Brain pericyte (primary cell): ENCODE results near the gene TNS4.
A peak's percentile ranks its signal among the peaks of the same experiment; 100 is the strongest.

ENCODE experiments used
- DNase-seq: peaks from one replicate; pipeline ENCODE4 v3.0.0-alpha.2; 2012; ENCODE audit warnings: low read depth, low spot score

The TNS4 gene

DNA sequence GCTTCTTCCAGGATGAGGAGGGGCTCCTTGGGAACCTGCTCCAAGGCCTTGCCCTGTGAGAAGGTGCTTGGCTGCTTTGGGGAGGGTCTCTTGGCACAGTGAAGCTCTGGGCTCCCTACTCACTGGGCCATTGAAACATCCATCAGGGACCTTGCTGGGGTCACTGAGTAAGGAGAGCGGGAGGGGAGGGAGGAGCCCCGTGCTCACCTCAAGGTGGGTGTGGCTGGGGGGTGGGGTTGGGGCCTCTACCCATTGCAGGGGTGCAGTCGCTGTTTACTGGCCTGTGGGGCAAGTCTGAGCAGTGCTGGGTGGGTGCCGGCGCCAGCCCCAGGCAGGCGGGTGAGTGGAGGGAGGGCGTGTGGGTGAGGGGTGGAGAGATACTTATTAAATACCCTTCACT, 9.9 kb downstream of the TNS4 start:
- no peak for DNase-seq

DNA sequence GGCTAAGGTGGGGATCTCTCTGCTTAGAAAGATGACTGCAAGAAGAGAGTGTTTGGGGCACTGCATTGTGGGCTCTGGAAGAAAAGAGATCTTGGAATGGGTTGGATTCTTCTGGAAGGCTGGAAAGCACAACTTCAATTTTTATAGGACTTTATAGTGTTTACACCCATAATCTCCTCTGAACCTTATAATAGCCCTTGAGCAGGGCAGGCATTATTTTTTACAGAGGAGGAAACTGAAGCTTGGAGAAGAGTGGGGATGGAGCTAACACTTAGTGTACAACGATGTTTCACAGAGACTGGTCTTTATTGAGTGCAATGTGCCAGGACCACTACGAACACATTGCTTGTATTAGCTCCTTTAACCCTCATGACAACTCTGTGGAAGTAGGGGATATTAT, 10.4 kb downstream of the TNS4 start:
- no peak for DNase-seq

DNA sequence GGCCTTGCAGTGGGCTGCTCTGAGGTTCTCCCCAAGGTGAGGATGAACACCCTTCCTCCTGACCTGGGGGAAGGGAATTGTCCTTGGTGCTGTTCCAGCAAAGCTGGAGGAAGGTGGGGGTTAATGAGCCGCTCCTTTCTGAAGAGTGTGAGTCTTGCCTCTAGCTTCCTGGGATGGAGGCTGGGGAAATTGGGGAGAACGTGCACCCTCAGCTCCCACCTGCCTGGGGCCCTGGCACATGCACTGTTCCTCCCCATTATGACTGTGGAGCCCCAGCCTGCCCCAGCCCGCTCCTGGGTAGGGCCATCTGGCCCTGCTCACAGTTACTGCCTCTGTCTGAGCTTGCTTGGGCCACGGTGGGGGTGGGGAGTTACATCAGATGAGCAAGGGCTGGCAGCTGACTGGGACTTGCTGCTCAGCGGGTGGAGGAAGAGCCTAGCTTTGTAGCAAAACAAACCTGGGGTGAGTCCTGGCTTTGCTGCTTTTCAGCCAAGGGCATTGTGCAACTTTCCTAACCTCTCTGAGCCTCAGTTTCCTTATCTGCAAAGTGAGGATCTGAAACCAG, 11.1 kb downstream of the TNS4 start:
- DNase-seq, result no peak

DNA sequence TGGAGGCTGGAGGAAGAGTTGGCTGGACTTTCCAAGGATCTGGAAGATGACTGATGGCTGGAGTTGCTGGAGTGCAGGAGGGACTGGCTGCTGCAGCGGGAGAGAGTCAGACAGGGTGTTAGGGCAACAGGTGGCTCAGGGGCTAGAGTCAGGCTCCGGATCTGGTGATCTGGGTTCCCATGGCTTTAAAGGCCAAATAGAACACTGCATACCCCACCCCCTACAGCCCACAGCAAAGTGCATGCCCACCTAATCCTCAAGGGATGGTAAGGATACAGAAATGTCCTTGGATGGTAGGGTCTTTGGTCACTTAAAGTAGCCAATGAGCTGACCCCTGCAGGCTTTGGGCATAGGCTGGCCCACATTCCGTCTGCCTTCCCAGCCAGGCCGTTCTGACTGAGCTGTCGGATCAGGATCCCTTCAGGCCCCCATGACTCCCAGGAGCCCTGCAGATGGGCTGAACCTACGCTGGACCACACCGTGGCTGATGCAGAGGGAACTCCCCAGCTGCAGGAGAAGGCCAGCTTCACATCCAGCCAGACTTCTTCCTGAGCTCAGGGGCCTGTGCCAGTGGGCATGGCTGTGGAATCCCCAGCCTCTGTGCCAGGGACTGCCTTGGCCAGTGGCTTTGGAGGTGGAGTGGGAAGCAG, 13.9 kb downstream of the TNS4 start:
- DNase-seq, result no peak

DNA sequence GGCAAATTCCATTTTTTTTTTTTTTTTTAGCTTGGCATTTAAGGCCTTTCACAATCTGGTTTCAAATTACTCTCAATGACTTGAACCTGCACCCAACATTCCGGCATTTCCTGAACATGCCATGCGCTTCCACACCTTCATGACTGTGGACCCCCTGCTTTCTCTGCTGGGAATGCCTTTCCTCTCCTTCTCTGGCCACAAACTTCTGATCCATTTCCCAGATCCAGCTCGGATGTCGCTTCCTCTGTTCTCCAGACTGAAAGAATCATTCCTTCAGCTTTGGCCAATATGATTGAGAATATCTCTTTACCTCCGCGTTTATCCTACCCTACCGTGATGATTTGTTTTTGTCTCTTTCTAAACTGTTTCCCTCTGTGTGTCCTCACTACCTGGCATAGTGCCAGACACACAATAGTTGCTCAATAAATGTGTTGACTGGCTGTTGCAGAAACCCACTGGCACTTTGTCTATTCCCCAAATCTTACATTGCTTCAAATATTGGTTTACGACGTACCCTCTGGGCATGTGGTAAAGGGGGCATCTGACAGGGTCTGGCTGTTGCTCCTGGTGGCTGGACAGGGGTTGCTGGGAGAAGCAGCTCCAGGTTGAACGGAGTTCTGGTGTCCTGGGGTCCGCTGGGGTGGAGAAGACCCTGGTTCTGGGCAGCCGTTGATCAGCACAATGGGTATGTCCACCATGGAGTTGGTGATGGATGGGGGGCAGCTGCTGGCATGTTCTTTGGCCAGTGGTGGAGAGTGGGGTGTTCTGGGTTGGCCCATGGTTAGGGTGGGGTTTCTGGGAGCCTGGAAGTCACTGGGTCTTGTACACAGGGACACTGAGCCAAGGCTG, 14.7 kb downstream of the TNS4 start:
- DNase-seq, result no peak

DNA sequence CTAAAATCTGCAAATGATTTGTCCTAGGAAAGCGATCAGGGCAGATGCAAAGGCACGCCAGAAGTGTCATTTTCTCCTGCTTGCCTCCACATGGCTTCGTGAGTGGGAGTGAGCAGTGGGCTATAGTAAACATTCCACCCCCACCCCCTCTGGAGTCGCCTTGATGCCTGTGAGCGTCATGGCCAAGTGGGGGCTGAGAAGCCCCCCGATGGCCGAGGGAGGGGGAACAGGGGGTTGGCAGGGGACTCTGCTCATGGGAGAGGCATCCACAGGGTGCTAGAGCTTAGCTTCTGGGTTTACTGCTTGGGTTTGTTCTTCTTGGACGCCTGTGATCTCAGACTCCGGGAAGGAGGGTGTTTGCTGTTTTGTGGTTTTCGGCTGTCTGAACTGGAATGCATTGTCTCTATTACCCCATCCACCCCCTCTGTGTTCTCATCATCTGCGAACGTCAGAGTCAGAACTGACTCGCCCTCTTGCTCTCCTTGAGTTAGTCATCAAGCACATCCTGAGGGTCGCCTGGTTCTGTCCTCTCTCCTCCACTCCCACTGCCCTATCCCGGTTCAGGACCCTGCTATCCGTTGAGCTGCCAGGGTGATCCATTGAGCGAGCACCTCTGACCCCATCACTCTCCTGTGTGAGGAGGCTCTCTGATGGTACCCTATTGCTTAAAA, 15.4 kb downstream of the TNS4 start:
- peak; percentile 98 for DNase-seq

DNA sequence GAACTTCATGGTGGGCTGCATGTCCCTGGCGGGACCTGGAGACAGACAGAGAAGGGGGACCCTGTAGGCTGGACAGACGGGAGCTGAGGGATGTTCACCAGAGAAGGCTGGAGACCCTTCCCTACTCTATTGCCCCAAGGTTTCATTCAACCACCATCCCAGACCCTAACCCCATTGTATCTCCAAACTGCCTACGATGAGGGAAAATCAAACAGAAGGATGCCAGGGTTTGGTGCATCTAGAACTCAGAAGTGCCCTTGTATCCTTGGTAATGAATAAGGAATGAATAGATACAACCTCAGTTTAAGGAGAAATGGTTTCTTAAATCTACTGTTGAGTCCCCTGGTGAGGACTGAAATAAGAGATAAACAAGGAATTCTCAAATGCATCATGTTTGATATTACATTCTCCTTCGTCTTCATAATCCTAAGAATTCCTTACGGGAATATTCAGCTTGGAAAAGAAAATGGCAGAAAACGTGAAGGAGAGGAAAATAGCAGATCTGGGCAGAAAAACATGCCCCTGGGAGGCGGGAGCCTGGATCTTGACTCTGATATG, 16.4 kb downstream of the TNS4 start:
- DNase-seq, result no peak

DNA sequence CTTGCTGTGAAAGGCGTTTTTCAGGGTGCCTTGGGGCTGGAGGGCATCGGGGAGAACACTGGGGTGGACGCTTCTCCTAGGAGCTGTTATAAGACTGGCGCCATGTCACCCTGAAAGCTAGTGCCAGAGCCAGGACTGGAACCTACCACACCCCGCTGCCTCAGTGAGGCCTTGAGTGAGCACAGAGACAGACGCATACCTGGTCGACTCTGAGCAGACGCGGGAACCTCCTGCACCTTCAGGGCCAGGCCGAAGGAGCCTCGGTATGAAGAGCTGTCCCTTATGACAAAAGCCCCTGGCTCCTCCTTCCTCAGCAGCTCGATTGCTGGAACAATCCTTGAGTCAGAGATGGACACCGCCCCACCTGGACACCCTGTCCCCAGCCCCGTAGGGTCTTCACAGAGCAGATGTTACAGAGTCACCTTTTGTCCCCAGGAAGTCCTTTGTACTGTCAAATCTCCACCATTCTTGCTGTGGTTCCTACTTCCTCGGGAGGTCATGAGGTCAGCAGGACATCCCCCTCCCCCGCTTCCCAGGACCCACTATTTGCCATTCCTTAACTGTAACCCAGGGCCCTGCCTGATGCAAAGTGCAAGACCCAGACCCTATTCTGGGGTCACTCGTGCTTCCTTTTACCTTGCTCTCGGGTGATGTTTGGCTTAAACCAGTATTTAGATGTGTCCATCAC, 17.0 kb downstream of the TNS4 start:
- no peak for DNase-seq

DNA sequence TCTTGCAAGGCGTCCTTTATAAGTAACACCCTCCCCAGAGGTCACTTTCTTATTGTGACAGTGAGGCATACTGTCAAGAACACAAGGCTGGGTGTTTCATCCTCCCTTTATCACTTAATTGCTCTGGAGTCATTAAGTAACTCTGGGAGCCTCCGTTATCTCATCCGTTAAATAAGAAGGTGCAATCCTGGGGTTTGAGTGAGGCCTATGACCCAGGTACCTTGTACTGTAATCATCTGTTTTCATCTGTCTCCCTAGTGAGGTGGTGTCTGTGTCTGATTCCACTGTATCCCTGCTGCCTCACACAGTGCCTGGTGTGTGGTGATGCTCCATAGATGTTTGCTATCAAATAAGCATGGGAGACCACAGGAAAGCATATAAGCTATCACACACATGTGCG, 17.7 kb downstream of the TNS4 start:
- no peak for DNase-seq

DNA sequence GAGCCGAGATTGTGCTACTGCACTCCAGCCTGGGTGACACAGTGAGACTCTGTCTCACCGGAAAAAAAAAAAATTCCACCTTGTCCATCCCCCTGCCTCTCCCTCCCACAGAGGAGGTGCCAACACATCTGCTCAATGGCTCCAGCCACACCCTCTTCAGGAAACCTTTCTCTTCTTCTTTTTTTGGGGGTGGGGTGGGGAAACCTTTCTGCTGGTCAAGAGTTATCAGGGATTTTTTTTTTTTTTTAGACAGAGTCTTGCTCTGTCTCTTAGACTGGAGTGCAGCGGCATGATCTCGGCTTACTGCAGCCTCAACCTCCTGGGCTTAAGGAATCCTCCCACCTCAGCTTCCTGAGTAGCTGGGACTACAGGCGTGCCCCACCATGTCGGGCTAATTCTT, 18.7 kb downstream of the TNS4 start:
- no peak for DNase-seq

DNA sequence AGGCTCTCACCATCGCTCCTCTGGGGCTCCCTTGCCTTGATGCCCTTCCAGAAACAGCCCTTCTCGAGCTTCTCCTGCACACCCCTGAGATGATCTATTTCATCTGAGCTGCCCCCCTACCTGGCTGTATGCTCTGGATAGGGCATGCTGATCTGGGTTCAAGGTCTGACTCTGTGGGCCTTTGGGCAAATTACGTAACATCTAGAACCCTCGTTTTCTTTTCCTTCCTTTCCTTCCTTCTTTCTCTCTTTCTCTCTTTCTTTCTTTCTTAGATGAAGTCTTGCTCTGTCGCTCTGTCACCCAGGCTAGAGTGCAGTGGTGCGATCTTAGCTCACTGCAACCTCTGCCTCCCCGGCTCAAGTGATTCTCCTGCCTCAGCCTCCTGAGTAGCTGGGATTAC, 20.3 kb downstream of the TNS4 start:
- no peak for DNase-seq

DNA sequence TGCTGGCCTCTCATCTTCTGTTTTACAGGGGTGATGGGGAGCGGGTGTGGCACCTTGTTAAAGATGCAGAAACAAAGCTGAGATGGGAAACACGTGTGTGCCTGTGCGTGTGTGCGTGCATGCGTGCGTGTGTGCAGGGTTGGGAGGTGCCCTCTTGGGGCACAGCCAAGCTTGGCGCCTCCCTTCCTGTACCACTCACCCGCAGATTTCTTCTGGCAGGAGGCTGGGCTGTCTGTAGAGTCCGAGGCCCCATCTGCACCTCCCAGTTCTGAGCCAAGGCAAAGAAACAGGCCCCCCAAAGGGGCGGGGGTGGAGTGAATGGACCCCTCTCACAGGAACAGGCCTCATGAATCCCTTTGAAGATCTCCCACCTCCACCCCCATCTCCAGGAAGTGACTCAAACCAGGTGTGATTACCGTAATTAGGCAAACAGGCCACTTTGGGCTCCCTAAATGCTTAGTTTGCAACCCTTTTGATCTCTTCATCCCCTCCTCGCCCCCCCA, 20.9 kb downstream of the TNS4 start:
- no peak for DNase-seq

DNA sequence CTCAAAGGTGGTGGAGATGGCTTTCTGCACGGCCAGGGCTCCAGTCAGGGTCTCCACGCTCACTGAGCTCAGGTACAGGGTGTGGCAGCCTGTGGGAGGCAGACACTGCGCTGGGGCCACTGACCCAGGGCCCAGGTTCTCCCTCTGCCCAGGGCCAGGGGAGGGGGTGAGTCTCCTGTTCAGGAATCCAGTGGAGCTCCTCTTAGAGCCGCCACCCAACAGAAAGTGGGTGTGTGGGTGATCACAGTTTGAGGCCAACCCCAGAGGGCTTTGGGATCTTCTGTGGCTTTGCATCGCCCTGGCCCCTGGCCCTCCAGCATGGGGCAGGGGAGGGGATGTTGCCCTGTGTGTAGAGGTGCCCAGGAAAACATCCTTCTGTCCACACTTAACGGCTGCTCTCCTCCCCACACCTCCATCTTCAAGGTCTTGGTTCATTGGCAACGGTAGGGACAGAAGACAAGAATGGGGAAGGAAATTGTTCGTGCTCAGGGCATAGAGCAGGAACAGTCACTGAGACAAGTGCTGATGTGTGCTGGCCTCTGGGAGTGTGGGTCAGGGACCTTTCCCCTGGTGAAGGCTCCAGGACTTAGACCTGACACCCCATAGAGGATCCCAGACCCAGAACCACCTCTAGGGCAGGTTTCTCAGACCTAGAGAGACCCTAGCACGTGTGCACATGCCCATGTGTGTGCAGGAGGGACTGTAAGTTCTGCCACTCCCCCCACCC, 21.5 kb downstream of the TNS4 start:
- DNase-seq, result no peak

DNA sequence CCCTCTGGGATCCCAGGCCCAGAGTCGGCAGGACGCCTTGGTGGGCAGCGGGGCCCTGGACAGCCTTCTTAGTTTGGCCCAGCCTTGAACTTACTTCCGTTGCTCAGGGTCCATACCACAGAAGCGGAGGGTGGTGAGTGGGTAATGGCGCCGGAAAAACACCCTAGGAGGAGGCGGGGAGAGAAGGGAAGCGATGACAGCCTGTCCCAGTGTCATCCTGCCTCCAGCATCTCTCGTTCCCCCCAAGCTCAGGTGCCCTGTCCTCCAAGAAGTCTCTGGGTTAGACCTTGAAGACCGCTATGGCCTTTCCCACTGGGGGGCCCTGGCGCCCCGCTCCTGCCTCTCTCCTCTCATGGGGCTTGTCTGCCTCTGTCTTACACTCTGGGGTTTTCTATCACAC, 22.9 kb downstream of the TNS4 start:
- DNase-seq, result no peak

DNA sequence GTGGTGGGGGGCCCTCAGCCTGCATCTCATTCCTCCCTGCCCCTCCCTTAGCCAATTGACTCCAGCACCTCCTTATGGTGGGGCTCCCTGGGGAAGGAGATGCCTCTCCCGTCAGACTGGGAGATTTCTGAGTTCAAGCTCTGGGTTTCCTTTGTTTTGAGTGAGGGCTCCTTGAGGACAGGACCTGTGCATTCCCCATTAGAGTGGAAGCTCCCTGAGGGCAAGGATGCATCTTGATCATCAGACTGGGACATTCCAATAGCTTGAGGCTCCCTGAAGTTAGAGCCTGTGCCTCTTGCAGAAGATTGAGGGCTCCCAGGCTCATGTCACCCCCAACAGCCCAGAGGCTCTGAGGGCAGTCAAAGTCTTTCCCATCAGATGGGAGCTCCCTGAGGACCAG, 23.6 kb downstream of the TNS4 start:
- no peak for DNase-seq

DNA sequence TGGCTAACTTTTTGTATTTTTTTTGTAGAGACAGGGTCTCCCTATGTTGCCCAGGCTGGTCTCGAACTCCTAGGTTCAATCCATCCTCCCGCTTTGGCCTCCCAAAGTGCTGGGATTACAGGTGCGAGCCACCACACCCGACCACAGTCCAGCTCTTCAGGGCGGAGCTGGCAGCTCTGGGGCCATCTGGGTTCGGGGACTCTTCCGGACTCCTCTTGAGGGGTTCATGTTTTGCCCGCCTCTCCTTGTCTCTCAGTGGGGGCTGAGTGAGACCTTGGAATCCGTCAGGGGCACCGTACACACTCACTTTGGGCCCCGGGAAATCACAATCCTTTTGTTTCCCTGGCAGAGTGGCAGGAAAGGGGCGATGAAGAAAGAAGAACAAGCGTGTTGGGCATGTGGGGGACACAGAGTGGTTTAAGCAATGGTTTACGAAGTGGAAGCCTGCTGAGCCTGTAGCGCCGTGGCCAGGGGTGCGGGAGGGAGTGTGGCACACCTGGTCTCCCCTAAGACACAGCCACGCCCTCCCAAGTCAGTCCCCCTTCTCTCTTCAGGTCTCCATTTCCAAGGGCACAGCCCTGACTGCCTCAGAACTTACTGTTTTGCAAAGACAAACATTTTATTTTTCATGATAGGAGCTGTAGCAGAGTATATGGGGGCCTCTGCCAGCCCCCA, 26.1 kb downstream of the TNS4 start:
- DNase-seq, result no peak

DNA sequence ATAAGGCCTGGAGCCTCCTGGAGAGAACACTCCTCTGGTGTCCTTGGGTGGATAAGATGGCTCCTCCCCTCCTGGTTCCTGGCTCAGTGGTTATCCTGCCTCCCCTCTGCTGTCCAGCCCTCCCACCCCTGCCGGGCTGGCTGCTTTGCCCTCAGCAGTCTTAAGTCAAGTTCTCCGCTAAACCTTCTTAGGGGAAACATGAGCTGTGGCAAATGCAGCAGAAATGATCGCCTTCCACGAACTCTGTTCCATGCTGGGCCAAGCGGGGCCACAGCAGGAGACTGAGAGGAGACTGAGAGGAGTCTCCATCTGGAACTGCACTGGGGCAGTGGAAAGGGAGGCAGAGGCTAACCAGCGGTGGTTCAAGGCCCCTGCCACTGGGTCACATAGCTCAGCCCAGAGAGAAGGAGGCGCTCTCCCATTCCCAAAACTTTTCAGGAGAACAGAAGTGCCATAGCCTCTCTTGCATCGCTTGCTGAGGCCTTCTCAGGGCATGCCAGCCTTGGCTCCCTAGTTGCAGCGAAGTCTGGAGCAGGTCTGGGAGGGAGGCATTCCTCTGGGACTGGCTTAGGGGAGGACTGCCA, 26.9 kb downstream of the TNS4 start:
- peak; percentile 88 for DNase-seq

DNA sequence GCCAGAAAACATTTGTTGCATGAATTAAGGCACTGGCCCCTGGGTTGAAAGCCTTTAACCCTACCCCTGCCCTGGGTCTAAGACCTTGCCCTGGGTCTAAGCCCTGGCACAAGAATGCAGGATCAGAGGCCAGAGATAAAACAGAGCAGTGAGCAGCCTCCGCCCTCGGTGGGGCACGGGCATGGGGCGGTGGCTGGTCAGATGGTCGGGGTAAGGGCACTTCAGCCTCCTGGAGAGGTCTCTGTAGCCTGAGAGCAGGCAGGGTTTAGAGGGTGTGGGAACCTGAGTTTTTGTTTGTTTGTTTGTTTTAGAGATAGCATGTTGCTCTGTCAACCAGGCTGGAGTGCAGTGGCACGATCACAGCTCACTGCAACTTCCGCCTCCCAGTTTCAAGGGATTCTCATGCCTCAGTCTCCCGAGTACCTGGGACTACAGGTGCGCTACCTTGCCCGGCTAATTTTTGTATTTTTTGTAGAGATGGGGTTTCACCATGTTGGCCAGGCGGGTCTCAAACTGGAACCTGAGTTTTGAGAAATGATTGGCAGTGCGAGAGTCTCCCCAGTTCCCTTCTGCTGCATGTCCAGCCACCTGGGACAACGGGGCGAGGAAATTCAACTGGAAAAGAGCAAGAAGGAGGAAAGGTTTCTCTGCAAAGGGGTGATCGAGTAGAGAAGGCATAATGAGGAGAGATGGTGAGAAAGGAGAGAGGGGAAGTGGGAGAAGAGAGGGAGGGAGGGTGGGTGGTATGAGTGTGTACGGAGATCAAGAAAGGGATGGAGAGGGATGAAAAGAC, 27.7 kb downstream of the TNS4 start:
- no peak for DNase-seq
